Right lobe of liver (tissue), 6 donors: ENCODE measurements around the gene CIRBP. TPM values are rescaled to one million over a fixed set of nuclear protein-coding genes. Genes with fewer than 3 reads are reported as not detected.

ENCODE experiments used
- ATAC-seq, 4 donors: fragments of 200-7000 bp; cut with Tn5 transposase; one replicate each; pipeline ENCODE4 v1.9.1; 2020; ENCODE audit warnings: mild to moderate bottlenecking in 4 of 4, moderate library complexity in 4 of 4
- DNase-seq, 3 donors: peaks; one replicate each; pipeline ENCODE4 v3.0.0-alpha.2; 2020
- H3K27ac ChIP-seq, 3 donors: fragments of 200-600 bp; one replicate each; pipeline ENCODE4 v1.8.0; 2022
- H3K27me3 ChIP-seq, 2 donors: fragments of 200-600 bp; one replicate each; pipeline ENCODE4 v1.8.0; 2022
- H3K36me3 ChIP-seq, 4 donors: fragments of 200-600 bp; sonication (generic) in 1 of 4; one replicate each; pipeline versions ENCODE4 v1.5.1 to v1.8.0; 2017 to 2022; ENCODE audit warnings: control low read depth in 1 of 4
- H3K4me1 ChIP-seq, 4 donors: fragments of 200-600 bp; sonication (generic) in 1 of 4; one replicate each; pipeline versions ENCODE4 v1.5.1 to v1.8.0; 2017 to 2022; ENCODE audit warnings: control low read depth in 1 of 4
- H3K4me3 ChIP-seq, 3 donors: fragments of 200-600 bp; one replicate each; pipeline ENCODE4 v1.8.0; 2022
- H3K9me3 ChIP-seq, 4 donors: fragments of 200-600 bp; sonication (generic) in 1 of 4; one replicate each; pipeline versions ENCODE4 v1.5.1 to v1.8.0; 2017 to 2022; ENCODE audit warnings: control low read depth in 1 of 4
- CTCF ChIP-seq, 4 donors: fragments of 200-600 bp in 3 of 4; fragments of 450-650 bp in 1 of 4; IDR thresholded peaks; one replicate each; pipeline versions ENCODE4 v1.5.1 to v1.8.0; 2016 to 2022; ENCODE audit warnings: antibody characterized with exemption in 4 of 4, mild to moderate bottlenecking in 2 of 4
- POLR2A ChIP-seq: fragments of 450-650 bp; IDR thresholded peaks from one replicate; pipeline ENCODE4 v1.6.1; 2017; ENCODE audit warnings: antibody characterized with exemption, mild to moderate bottlenecking
- WGBS: methylation state at CpG from one replicate; pipeline ENCODE4 v1.1.6; 2018; ENCODE audit warnings: low coverage, low lambda C conversion rate; ENCODE audit not compliant: insufficient coverage; ENCODE audit errors: missing lambda C conversion rate; 5-methylcytosine and 5-hydroxymethylcytosine counted together
- intact Hi-C, 2 donors: fragments of 100-400 bp; cut with DNase I; formaldehyde crosslinking; loops; one replicate each; pipeline versions ENCODE4 v1.11.2 to v1.14.1; 2022
- total RNA-seq, 6 experiments: library from RNA; depleted of rRNA in 2 of 6; stranded (reverse); fragments of >200 nt in 2 of 6; fragmentation: NEBNext Ultra II Directional in 3 of 6; extraction: Animal tissue kit (Norgen Biotek cat#: 25700) in 3 of 6; gene quantifications; one replicate each; pipeline versions ENCODE4 v1.1.0 to v1.2.4, GENCODE V29; 2016 to 2023
- donor health status: DM: no; HTN: yes; CAD: no.
- donor health status: DM: no; HTN: no; CAD: no.
- donor health status: DM: no; HTN: no; CAD: no.
- donor health status: DM: no; HTN: yes; CAD: no.
- donor health status: DM: no; HTN: yes; CAD: no.

The CIRBP gene
- total RNA-seq, 6 experiments from 2014 or later: 69.2 to 111 (median 89.5) TPM

DNA sequence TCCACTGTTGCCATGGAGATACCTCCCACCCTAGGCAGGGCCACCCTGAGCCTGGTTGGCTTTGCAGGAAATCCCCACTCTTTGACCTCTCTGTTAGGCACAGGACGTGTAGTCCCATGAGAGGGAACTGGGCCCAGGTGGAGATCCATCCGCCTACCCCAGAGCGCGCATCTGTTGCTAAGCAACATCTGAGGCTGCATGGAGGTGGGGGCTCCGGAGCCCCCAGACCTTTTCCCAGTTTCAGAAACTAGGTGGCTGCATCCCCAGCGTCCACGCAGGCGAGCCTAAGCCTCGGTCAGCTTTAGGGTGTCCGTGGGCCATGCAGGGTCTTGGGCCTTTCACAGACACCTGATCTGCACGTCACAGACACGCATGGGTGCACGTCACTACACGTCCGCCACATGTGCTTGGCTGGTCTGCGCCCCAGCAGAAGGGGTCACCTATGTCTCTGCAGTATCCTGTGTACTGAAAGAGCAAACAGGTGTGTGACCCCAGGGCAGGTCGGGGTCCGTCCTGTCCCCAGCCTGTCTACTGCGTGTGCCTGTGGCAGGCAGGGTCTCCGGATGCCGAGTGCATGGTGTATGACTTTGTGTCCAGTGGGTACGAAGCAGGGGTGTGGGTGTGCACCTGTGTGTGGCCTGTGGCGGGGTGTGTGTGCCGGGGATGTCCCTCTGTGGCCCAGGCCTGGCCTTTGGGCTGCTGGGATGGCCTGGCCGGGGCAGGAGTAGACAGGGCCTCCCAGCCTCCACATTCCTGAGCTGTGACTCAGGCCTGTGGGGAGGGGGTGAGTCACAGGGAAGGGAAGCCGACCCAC, 4.1 kb upstream of the CIRBP start:
- Histone ChIP-seq H3K27ac (peak overlapping the region in 1 of 3 donors; percentile 11), H3K9me3 (no peaks in the 10 kb centered on the region), H3K27me3 (no peaks in the 10 kb centered on the region), H3K36me3 (no peaks in the 10 kb centered on the region), H3K4me3 (no peak overlapping the region), H3K4me1 (peaks cover 0 to 50% (median 23%) of the 10 kb centered on the region in 4 donors)
- DNase-seq: peak in 2 of 3 donors; percentile 59 to 82
- ATAC-seq: peak in 1 of 4 donors; percentile 10
- WGBS: 79% methylated on average over 12 of the region's 26 CpGs
- TF ChIP-seq POLR2A: no peak
- no peak for TF ChIP-seq CTCF (IDR thresholded peaks at IDR 0.05)
- intact Hi-C loops: no loop called here

DNA sequence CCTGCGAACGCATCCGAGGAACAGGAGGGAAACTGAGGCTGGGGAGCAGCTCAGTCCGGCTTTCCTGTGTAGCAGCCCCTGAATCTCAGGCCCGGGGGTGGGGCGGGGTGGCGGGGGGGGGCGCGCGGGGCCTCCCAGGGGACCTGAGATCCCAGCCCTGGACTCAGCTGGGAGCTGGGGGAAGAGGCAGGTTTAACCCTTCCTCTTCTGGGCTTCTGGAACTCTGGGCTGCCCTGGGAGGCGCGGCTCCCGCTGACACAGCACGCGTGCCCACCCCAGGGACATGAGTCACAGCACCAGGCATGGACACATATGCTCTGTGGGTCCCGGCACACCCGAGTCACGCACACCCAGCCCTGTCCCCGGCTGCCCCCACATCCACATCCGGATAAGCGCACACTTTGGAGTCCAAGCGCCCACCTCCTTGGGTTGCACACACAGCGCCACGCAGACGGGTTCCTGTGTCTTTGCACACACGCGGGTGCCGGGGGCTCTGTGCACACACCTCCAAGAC, 3.5 kb upstream of the CIRBP start:
- Histone ChIP-seq H3K4me1 (peaks cover 0 to 50% (median 21%) of the 10 kb centered on the region in 4 donors), H3K36me3 (peaks cover 0 to under 1% (median under 1%) of the 10 kb centered on the region in 4 donors), H3K9me3 (no peaks in the 10 kb centered on the region), H3K4me3 (peak overlapping the region in 1 of 3 donors; percentile 61), H3K27ac (peak overlapping the region in 2 of 3 donors; percentile 11 to 42), H3K27me3 (no peaks in the 10 kb centered on the region)
- TF ChIP-seq CTCF (IDR thresholded peaks at IDR 0.05): no peak
- no peak for TF ChIP-seq POLR2A
- WGBS: 8% methylated on average over 5 of the region's 28 CpGs
- peak in 1 of 3 donors; percentile 60 for DNase-seq
- no peak for ATAC-seq
- intact Hi-C loops: no loop called here

- peak overlapping the region; percentile 36 to 68 (median 47) for H3K27ac ChIP-seq
Measured at GRCh38 chr19:1266129-1266915, 2.8 kb upstream of the CIRBP start.

More at GRCh38 chr19:1266129-1266915, 2.8 kb upstream of the CIRBP start:
- Histone ChIP-seq H3K27me3 (no peaks in the 10 kb centered on the region), H3K36me3 (peaks cover 0 to 7% (median 5%) of the 10 kb centered on the region in 4 donors), H3K9me3 (no peaks in the 10 kb centered on the region), H3K4me1 (peaks cover 0 to 52% (median 23%) of the 10 kb centered on the region in 4 donors), H3K4me3 (peak overlapping the region; percentile 50 to 61 (median 50))
- intact Hi-C loops: no loop called here
- 2% methylated on average over 21 of the region's 84 CpGs for WGBS
- peak; percentile 11 for TF ChIP-seq POLR2A
- no peak for TF ChIP-seq CTCF (IDR thresholded peaks at IDR 0.05)
- DNase-seq (peak; percentile 95 to 96 (median 96)), ATAC-seq (peak; percentile 42 to 60 (median 54))
